ENCODE results near the gene RGS17. TPM values are rescaled to one million over a fixed set of nuclear protein-coding genes. Genes with fewer than 3 reads are reported as not detected.

RGS17 gene
- total and polyA plus RNA-seq, 2 of the 13 experiments (the other 11 are each of a cell fraction or from before 2014, with no cell fraction given): 0.04 TPM; not detected in 1

GRCh38 chr6:152981989-152982903 lies 148.8 kb downstream of the RGS17 start (continued):
- no peak for TF ChIP-seq TFAP4 (IDR thresholded peaks at IDR 0.05; ENCODE audit: borderline replicate concordance, low read depth)
- TF ChIP-seq PAF1 (CRISPR knock-in tag; IDR thresholded peaks at IDR 0.05): no peak
- no peak for TF ChIP-seq SALL1 (CRISPR knock-in tag; IDR thresholded peaks at IDR 0.05)
- TF ChIP-seq ZNF709 (CRISPR knock-in tag; IDR thresholded peaks at IDR 0.05): no peak
- no peak for TF ChIP-seq CHD2 (IDR thresholded peaks at IDR 0.05; ENCODE audit: low read depth, low read length)
- TF ChIP-seq ZBTB26 (CRISPR knock-in tag; IDR thresholded peaks at IDR 0.05; ENCODE audit: borderline replicate concordance): no peak
- no peak for TF ChIP-seq BRCA1 (CRISPR knock-in tag; IDR thresholded peaks at IDR 0.05)
- no peak for TF ChIP-seq ISX (CRISPR knock-in tag; conservative IDR thresholded peaks at IDR 0.05)
- TF ChIP-seq, protein P1, sequence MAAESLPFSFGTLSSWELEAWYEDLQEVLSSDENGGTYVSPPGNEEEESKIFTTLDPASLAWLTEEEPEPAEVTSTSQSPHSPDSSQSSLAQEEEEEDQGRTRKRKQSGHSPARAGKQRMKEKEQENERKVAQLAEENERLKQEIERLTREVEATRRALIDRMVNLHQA (CRISPR knock-in tag; IDR thresholded peaks at IDR 0.05): no peak
- no peak for TF ChIP-seq FOXM1 (CRISPR knock-in tag; IDR thresholded peaks at IDR 0.05)
- TF ChIP-seq, protein P2, sequence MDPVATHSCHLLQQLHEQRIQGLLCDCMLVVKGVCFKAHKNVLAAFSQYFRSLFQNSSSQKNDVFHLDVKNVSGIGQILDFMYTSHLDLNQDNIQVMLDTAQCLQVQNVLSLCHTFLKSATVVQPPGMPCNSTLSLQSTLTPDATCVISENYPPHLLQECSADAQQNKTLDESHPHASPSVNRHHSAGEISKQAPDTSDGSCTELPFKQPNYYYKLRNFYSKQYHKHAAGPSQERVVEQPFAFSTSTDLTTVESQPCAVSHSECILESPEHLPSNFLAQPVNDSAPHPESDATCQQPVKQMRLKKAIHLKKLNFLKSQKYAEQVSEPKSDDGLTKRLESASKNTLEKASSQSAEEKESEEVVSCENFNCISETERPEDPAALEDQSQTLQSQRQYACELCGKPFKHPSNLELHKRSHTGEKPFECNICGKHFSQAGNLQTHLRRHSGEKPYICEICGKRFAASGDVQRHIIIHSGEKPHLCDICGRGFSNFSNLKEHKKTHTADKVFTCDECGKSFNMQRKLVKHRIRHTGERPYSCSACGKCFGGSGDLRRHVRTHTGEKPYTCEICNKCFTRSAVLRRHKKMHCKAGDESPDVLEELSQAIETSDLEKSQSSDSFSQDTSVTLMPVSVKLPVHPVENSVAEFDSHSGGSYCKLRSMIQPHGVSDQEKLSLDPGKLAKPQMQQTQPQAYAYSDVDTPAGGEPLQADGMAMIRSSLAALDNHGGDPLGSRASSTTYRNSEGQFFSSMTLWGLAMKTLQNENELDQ (CRISPR knock-in tag; IDR thresholded peaks at IDR 0.05; ENCODE audit: borderline replicate concordance): no peak
- no peak for TF ChIP-seq ATF7 (IDR thresholded peaks at IDR 0.05)
- TF ChIP-seq ATF7 (CRISPR knock-in tag; IDR thresholded peaks at IDR 0.05): no peak
- 0 out of 2 replicates have a peak, but pooled peaks have one; percentile 88 for TF ChIP-seq ZFYVE20 (CRISPR knock-in tag; IDR thresholded peaks at IDR 0.05; ENCODE audit: borderline replicate concordance, low read depth)
- TF ChIP-seq, protein P3, sequence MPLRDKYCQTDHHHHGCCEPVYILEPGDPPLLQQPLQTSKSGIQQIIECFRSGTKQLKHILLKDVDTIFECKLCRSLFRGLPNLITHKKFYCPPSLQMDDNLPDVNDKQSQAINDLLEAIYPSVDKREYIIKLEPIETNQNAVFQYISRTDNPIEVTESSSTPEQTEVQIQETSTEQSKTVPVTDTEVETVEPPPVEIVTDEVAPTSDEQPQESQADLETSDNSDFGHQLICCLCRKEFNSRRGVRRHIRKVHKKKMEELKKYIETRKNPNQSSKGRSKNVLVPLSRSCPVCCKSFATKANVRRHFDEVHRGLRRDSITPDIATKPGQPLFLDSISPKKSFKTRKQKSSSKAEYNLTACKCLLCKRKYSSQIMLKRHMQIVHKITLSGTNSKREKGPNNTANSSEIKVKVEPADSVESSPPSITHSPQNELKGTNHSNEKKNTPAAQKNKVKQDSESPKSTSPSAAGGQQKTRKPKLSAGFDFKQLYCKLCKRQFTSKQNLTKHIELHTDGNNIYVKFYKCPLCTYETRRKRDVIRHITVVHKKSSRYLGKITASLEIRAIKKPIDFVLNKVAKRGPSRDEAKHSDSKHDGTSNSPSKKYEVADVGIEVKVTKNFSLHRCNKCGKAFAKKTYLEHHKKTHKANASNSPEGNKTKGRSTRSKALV (CRISPR knock-in tag; IDR thresholded peaks at IDR 0.05): no peak
- no peak for TF ChIP-seq ZNF20 (CRISPR knock-in tag; IDR thresholded peaks at IDR 0.05)
- TF ChIP-seq HDAC6 (IDR thresholded peaks at IDR 0.05; ENCODE audit: low read depth, low read length): no peak
- TF ChIP-seq ZNF713 (CRISPR knock-in tag; IDR thresholded peaks at IDR 0.05): no peak
- TF ChIP-seq ZIK1 (CRISPR knock-in tag; IDR thresholded peaks at IDR 0.05; ENCODE audit: borderline replicate concordance, low read depth): peak; percentile 3; the same call in 1 of the 2 replicates
- TF ChIP-seq PPARG (CRISPR knock-in tag; conservative IDR thresholded peaks at IDR 0.05): no peak
- peak; percentile 8 for TF ChIP-seq ZNF781 (CRISPR knock-in tag; IDR thresholded peaks at IDR 0.05; ENCODE audit: borderline replicate concordance, not compliant biosample characterization)
- no peak for TF ChIP-seq SIN3A (IDR thresholded peaks at IDR 0.05; ENCODE audit: borderline replicate concordance, low read depth, low read length)
- peak; percentile 21; the same call in 1 of the 2 replicates for TF ChIP-seq ZC3H13 (CRISPR knock-in tag; IDR thresholded peaks at IDR 0.05)
